Erythroblast (primary cell): ENCODE results near the gene WIPF3.

Source experiments
- GATA1 ChIP-seq: IDR thresholded peaks from 2 replicates; pipeline ENCODE4 v1.6.1; 2011; ENCODE audit warnings: low read depth, mild to moderate bottlenecking, control low read depth, low read length, moderate library complexity
- POLR2A ChIP-seq: IDR thresholded peaks from 2 replicates; pipeline ENCODE4 v1.6.1; 2011; ENCODE audit warnings: mild to moderate bottlenecking, low read length

DNA sequence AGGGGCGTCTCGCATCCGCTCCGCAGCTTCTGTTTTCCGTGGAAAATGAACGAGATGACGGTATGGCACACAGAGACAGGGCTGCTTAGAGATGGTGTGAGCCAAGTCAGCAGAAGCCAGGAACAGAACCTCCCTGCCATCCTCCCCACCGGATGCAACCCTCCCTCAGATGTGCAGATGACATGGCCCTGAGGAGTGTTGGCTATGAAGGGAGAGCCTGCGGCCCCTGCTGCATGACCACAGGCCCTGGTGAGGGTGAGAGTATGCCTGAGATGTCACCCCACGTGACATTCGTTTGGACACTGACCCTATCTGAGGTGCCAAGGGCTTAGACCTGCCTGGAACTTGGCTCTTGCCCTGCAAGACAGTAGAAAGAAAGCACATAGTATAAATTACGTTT, 29.4 kb downstream of the WIPF3 start:
- no peak for TF ChIP-seq POLR2A
- TF ChIP-seq GATA1, result no peak
